ENCODE measurements around the gene CZIB. TPM values are rescaled to one million over a fixed set of nuclear protein-coding genes. Genes with fewer than 3 reads are reported as not detected.
A peak's percentile ranks its signal among the peaks of the same experiment; 100 is the strongest.

The CZIB gene
- total RNA-seq, 1 experiment from 2014 or later = 67.0 TPM

DNA sequence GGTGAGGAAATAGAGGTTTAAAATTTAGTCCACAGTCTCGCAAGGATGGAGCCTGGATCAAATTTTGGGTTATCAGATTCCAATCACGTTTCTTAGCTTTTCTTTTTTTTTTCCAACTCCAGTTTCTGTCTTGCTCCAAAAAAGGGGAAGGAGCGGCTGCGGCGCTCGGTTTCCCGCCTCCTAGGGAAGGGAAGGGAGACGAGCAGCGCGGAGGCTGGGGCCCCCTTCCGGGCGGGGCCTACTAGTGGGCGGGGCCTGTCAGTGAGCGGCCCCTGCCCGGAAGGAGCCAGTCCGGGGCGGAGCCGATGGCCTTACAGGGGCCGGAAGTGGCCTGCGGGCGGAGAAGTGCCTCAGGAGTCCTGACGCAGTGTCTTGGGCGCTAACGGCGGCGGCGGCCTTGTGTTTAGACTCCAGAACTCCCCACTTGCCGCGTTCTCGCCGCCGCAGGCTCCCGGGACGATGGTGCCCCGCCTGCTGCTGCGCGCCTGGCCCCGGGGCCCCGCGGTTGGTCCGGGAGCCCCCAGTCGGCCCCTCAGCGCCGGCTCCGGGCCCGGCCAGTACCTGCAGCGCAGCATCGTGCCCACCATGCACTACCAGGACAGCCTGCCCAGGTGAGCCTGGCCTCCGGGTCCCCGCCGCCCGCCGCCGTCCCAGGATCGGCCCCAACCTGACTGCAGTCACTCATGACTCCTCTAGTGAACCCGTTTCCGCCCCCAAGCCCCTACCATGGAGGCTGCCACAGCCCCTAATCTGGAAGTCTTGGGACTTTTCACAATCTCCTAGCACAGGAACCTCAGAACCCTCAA, 23.7 kb downstream of the CZIB start, which contains the start of gene CPT2:
Gene CPT2, plus strand, starts transcription at position 340 of the 806 bp plus-strand sequence. Its CDS starts 120 bp downstream, at position 460.
- Histone ChIP-seq H3K4me1 (ENCODE audit: insufficient read depth, low read length) (peaks cover 2% of the 10 kb centered on the region; the same call in 1 of the 2 replicates), H2AK5ac (ENCODE audit: insufficient read length, low read length) (no peak within 1 kb of the TSS), H3K9ac (ENCODE audit: extremely low read depth, insufficient read length, low read length) (peak within 1 kb of the TSS; percentile 69), H3T11ph (ENCODE audit: low read length) (no peak within 1 kb of the TSS), H4K5ac (ENCODE audit: insufficient read length, low read depth, low read length) (no peak within 1 kb of the TSS), H3K4me2 (ENCODE audit: insufficient read depth, insufficient read length, low read length) (peak within 1 kb of the TSS; percentile 90), H3K56ac (ENCODE audit: insufficient read length, low read depth, low read length) (no peak within 1 kb of the TSS), H4K8ac (replicated peaks; ENCODE audit: insufficient read length, low read depth, low read length) (no peak within 1 kb of the TSS), H2BK5ac (ENCODE audit: insufficient read length, low read length) (no peak within 1 kb of the TSS), H3K27ac (ENCODE audit: insufficient read length, low read depth, low read length) (no peak within 1 kb of the TSS), H3K79me1 (ENCODE audit: insufficient read depth, low read depth, low read length, poor library complexity, severe bottlenecking) (peaks cover 3% of the 10 kb centered on the region), H2BK20ac (ENCODE audit: low read depth, low read length, poor library complexity, severe bottlenecking) (no peak within 1 kb of the TSS), H3K27me3 (ENCODE audit: insufficient read depth, low read length) (no peaks in the 10 kb centered on the region), H2BK12ac (ENCODE audit: insufficient read length, low read depth, low read length) (no peak within 1 kb of the TSS), H3K23me2 (ENCODE audit: insufficient read length, low read depth, low read length, poor library complexity, severe bottlenecking) (peaks cover 15% of the 10 kb centered on the region), H3K4ac (ENCODE audit: low read depth, low read length) (no peak within 1 kb of the TSS), H2BK15ac (ENCODE audit: low read depth, low read length) (no peak within 1 kb of the TSS; the same call in 1 of the 2 replicates), H3K23ac (ENCODE audit: insufficient read length, low read depth, low read length) (no peak within 1 kb of the TSS), H3K14ac (ENCODE audit: insufficient read depth, low read length) (peak within 1 kb of the TSS; percentile 87), H4K91ac (ENCODE audit: insufficient read length, low read depth, low read length) (no peak within 1 kb of the TSS), H3K9me3 (ENCODE audit: control insufficient read depth, low read depth, low read length) (no peaks in the 10 kb centered on the region), H2BK120ac (ENCODE audit: low read depth, low read length, poor library complexity, severe bottlenecking) (no peak within 1 kb of the TSS), H4K20me1 (ENCODE audit: control insufficient read depth, insufficient read depth, insufficient read length) (no peaks in the 10 kb centered on the region), H3K18ac (ENCODE audit: insufficient read length, low read depth, low read length) (peak within 1 kb of the TSS; percentile 39), H2AFZ (ENCODE audit: low read length) (no peak within 1 kb of the TSS), H3K79me2 (ENCODE audit: insufficient read depth, low read length) (no peaks in the 10 kb centered on the region)
- peaks cover 14% of the 10 kb centered on the region for H3K27me3 Mint-ChIP-seq (ENCODE audit: low read depth)
- H3K4me3 Mint-ChIP-seq = peak within 1 kb of the TSS; percentile 84 to 95
- WGBS (ENCODE audit: extremely low coverage, insufficient read length, low lambda C conversion rate) = no CpG with 5 or more reads among the region's 57 CpGs
- H3K27ac Mint-ChIP-seq = peak within 1 kb of the TSS; percentile 86 to 95 (median 95)
- peaks cover 19 to 22% of the 10 kb centered on the region in 2 experiments for H3K4me1 Mint-ChIP-seq
- TF ChIP-seq, protein P1, sequence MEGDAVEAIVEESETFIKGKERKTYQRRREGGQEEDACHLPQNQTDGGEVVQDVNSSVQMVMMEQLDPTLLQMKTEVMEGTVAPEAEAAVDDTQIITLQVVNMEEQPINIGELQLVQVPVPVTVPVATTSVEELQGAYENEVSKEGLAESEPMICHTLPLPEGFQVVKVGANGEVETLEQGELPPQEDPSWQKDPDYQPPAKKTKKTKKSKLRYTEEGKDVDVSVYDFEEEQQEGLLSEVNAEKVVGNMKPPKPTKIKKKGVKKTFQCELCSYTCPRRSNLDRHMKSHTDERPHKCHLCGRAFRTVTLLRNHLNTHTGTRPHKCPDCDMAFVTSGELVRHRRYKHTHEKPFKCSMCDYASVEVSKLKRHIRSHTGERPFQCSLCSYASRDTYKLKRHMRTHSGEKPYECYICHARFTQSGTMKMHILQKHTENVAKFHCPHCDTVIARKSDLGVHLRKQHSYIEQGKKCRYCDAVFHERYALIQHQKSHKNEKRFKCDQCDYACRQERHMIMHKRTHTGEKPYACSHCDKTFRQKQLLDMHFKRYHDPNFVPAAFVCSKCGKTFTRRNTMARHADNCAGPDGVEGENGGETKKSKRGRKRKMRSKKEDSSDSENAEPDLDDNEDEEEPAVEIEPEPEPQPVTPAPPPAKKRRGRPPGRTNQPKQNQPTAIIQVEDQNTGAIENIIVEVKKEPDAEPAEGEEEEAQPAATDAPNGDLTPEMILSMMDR (conservative IDR thresholded peaks at IDR 0.05) = no peak
- DNase-seq = peak; percentile 95
- H3K36me3 Mint-ChIP-seq (ENCODE audit: insufficient read depth in 1 of 3, low read depth in 3 of 3) = peaks cover 2 to 21% (median 15%) of the 10 kb centered on the region in 3 experiments; a peak in 6 of 7 replicates
- no peaks in the 10 kb centered on the region; a peak in 1 of 5 replicates for H3K9me3 Mint-ChIP-seq
